T-helper 2 cell (primary cell): ENCODE data around the gene NABP2.
A peak's percentile ranks its signal among the peaks of the same experiment; 100 is the strongest.
"Not testable (repeated sequence)": the region's sequence is repeated elsewhere in the genome, so short reads cannot be mapped to it uniquely, and the experiment has no call there.

Experiments used
- DNase-seq, 5 experiments: peaks; one replicate each; pipeline versions ENCODE4 v3.0.0 to v3.0.0-alpha.2; 2012 to 2022
- total RNA-seq, 2 donors: gene quantifications; one replicate each; lab custom pipeline; 2026; lab: John Stamatoyannopoulos, UW

The NABP2 gene
- total RNA-seq: 10.0 to 12.8 reads per million in 2 donors

DNA sequence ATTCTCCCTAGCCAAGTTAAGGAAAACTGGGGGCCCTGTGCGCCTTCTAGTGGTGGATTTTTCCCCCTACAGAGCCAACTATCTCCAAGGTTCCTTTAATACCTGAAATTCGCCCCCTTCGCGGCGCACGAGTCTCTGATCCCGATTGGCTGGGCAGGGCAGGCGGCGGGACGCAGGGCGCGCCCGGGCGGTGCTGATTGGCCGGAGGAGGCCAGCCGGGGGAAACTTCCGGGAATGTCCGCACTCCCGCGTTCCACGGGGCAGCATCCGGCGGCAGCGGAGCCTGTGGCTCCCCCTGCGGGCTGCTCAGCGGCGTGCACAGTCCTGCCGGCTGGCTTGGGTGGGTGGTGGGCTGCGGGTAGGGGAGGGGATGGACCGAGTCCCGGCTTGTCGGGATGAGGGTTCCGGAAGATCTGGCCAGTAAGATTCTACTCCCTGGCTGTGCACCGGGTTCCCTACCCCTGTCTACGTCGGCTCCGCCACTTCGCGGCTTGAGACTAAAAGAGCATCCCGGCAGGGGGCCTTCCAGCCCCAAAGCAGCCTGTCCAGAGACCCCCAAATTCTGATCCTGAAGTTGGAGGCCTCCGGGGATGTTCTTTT, at the start of gene NABP2:
Gene NABP2, plus strand, starts transcription at position 241 of the 600 bp plus-strand sequence. CDS start 515 bp downstream, outside the sequence.
- DNase-seq: peak; percentile 86 to 96 (median 93)

DNA sequence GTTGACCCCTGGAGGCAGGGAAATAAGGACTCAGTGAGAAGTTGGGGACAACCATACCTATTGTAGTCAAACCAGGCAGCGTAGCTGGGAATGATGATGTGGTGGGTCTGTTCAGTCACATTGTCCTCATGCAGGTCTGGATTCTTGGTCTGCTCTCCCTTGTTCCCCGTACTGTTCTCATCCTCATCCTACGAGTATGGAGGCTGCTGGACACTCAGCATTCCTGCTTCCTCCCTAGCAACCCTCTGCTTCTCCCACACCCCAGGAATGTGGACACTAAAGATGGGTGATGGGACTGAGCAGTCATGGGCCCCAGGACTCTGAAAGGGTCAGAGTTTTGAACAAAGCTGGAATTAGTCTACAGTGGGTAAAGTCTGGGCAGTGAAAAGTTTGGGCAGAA, 45.8 kb upstream of the NABP2 start:
- no peak for DNase-seq

DNA sequence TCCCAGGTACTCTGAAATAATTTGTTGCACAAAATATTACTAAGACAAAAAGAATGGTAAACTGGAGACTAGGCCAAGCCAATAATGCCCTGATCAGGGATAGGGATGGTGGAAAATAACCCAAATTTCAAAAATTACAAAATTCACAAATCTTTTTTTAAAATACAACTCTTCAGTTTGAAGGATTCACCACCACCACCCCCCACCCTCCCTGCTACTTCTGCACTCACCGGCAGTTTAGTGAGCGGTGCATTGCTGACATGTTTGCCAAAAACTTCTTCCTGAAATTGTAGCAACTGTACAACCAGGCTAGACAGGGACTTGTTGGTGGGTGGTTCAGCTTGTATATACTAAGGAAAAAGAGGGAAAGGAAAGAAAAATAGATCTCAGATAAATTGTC, 37.2 kb upstream of the NABP2 start:
- DNase-seq: no peak

DNA sequence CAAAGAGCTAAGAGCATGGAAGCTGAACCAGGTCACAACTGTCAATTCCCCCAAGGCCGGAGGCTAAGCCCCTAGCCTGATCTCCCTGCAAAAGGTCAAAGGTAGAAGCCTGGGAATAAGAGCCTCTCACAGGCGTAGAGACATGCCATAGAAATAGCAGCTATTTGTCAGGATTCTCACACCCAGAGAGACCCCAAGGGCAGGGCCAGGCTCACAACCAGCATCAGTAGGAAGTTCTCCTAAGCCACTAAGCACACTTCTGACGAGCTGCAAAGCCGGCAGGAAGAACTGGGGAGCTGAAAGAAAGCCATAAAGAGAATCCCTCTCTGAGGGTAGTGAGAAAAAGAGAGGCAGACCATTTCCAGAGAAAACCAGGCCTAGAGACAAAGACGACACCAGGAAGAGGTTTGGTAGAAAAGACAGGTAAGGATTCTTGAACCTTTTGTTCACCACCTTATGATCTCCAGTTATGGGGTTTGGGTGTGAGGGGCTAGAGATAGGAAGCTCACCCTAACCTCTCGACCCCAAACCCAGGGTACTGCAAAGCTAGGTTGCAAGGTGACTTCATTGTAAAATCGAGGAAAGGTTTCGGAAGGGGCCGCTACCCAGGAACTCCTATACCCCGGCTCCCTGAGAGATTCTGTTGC, 35.9 kb upstream of the NABP2 start:
- no peak for DNase-seq

DNA sequence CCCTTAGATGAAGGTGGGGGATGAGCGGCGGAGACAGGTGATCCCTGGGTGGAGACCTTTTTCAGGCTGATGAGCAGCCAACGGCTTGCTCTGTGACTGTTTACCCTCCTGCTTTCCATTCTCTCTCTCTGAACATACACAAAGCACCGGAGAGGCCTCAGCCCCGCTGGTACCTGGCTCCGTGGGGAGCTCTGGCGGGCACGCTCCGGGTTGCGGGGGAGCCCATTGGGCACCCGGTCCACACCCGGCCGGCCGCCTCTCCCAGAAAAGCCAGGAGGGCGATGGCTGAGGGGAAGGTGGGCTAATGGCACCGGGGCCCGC, 35.4 kb upstream of the NABP2 start:
- DNase-seq: peak in 2 of 5 experiments; percentile 14 to 18

DNA sequence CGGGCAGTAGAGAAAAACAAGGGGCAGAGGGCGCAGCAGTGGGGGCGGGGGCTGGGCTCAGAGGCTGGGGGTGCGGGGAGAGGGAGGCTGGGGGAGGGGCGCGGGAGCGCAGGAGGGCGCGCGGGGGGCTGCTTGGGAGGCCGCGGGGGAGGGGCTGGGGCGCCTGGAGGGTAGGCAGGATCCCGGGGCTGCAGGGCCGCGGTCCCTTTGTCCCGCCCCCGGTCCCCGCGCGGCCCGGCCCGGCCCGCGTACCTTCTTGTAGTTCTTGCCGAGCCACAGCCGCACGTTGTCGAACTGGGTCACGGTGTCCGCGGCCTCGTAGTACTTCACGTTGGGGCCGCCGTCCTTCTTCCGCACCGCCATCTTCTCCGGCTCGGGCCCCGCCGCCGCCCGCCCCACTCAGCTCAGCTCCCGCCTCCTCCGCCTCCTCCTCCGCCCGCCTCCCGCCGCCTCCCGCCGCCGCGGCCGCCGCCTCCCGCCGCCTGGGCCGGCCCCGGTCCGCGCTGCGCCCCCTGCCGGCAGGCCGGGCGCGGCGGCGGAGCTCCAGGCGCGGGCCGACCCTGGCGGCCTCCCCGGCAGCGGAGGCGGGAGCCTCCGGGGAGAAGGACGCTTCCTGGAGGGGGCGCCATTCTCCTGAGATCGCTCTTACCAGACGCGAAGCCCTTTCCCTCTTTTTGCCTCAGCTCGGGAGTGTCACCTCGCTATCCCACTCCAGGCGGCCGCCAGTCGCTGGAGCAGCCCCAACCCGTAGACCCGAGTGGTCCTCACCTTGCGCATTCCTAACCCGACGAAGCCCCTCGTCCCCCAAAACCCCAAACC, 34.8 kb upstream of the NABP2 start, which contains the start of gene SMARCC2:
Gene SMARCC2, minus strand, starts transcription at position 385 of the 819 bp plus-strand sequence. Its CDS starts 22 bp downstream, at position 363.
- peak; percentile 76 to 88 (median 82) for DNase-seq

DNA sequence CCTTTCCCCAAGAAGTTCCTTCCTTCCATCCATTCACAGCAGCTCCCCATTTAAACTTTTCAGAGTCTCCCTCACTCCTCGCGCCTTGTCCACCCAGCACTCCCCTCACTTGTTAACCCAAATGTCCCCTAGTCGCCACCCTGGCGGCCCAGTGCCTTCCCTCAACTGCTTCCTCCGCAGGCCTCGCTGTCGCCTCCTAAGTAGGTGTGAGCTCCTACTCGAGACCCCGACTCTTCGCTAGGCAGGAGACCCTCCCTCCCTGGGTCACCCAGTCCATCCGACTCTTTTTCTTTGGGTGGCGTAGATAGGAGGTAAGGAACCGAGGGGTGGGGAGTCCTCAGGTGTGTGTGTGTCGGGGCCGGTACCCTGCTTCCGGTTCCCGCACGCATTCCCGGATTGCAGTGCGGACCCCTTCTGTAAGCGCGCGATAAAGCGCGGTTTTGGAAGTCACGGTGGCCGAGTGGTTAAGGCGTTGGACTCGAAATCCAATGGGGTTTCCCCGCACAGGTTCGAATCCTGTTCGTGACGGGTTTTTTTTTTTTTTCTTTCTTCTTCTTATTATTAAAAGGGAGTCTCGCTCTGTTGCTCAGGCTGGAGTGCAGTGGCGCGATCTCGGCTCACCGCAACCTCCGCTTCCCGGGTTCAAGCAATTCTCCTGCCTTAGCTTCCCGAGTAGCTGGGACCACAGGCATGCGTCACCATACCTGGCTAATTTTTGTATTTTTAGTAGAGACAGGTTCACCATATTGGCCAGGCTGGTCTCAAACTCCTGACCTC, 34.0 kb upstream of the NABP2 start:
- peak; percentile 33 to 82 (median 70) for DNase-seq

DNA sequence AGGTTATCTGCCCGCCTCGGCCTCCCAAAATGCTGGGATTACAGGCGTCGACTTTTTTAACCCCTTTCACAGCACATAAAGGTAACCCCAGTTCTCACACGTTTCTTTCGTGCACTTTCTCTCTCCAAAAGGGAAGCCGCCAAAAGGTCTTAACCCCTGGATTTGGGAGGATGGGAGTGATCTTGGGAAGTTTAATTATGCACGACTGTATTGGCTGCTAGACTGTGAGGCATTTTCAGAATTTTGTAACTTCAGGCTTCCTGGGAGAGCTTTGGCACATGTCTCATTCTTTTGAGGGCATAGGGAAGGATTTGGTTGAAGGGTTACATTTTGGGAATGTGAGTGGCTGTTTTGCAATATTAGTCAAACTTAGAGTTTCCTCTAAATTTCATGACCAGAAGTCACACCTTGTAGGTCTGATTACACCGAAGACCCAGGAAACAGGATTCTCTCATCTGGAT, 33.4 kb upstream of the NABP2 start:
- DNase-seq: no peak

DNA sequence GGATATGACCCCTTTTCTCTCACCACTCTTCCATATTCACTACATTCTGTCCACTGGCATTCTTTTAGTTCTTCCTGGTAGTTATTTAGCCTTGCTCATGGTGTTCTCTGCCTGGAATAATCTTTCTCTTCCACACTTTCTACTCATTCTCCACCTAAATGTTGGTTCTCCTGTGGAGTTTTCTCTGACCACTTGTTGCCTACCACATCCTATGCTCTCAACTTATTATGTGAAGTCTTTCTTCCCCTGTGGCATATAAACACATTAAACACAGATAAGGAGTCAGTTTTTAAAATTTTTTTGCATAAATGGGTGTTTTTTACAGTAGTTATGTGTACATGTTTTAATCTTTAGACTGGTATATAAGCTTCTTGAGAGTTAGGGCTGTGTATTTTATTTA, 31.6 kb upstream of the NABP2 start:
- DNase-seq: no peak

DNA sequence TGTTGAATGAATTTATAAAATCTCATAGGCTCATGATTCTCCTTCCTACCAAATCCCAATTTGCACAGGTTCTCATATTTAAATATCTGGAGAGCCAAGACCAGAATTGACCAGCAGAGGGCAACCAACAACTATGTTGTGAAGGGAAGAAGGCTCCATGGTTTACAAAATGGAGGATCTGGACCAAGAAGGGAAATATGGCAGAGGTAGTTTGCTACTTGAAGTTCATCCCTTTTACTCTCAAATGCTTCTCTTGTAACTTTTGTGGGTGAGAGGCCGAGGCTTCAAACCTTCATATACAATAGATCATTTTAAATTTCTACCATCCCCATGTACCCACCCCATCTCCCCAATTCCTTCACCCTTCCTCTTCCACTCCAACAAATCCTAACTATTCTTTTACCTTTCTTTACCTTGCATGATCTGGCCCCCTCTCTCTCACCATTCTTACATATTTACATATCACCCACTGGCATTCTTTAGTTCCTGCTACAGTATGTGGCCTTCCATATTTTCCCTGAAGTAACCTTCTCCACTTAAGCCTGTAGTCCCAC, 31.0 kb upstream of the NABP2 start:
- DNase-seq: peak in 4 of 5 experiments; percentile 46 to 82 (median 58)

DNA sequence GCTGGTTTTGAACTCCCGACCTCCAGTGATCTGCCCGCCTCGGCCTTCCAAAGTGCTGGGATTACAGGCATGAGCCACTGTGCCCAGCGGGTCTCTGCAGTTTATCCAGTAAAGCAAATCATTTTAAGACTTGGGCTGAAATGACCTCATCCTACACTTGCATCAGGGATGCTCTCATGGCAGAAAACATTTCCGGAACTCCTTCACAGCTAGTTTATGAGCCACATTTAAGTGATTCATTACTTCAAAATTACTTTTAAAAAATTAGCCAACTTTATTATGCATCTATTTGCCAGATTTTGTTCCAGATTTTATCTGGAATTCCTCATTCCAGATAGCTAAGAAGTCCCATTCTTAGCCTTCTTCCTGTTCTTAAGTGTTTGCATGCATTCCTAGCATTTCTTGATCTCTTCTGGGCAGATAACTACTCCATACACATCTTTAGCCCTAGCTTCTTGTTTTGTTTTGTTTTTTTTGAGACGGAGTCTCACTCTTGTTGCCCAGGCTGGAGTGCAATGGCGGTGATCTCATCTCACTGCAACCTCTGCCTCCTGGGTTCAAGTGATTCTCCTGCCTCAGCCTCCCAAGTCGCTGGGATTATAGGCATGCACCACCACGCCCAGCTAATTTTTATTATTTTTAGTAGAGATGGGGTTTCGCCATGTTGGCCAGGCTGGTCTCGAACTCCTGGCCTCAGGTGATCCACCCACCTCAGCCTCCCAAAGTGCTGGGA, 27.2 kb upstream of the NABP2 start:
- DNase-seq: not testable (repeated sequence)

DNA sequence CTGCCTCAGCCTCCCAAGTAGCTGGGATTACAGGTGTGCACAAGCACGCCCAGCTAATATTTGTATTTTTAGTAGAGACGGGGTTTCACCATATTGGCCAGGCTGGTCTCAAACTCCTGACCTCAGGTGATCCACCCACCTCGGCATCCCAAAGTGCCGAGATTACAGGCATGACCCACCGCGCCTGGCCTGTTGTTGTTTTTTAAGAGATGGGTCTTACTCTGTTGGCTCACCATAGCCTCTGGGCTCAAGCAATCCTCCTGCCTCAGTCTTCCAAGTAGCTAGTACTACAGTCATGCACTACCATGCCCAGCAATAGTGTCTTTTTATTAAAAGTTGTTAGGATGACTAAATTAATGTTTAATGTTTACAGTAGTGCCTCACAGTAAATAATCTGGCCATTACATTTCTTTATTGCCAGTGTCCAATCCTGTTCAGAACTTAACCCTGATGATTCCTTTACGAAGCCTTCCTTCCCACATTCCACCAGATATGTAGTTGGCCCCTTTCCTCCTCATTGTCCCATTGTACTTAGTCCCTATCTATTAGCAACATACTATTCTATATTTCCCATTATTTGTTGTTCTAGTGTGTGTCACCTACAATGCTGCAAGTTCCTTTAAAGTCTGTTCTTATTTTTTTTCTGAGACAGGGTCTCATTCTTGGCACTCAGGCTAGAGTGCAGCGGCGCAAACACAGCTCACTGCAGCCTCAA, 26.1 kb upstream of the NABP2 start:
- no peak for DNase-seq

DNA sequence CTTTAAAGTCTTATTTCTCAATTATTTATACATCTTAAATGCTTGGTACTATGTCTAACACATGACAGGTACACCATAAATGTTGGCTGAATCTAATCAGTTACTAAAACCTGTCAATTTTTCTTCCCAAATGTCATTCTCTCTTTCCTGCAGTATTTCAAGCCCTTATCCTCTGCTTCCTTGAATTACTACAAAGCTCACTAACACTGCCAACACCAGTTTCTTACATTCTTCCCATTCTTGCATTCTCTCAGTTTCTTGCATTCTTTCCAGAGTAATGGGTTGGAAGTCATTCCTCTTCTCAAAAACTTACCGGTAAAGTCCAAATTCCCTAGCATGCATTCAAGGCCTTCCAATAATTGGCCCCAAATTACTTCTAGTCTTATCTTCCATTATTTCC, 25.3 kb upstream of the NABP2 start:
- no peak for DNase-seq

DNA sequence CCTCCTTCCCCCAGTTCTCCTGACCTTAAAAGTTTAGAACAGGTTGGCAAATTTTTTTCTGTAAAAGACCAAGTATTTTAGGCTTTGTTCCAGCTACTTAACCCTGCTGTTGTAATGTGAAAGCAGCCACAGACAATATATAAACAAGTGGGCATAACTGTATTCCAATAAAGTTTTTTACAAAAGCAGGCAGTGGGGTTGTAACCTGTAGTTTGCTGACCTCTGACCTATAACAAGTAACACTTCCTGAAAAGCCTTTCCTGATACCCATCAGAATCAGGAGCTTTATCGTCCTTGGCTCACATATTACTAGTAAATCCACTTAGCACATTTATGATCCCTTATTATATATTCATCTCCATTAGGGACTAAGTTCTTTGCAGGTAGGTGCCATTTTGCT, 21.8 kb upstream of the NABP2 start:
- no peak for DNase-seq

DNA sequence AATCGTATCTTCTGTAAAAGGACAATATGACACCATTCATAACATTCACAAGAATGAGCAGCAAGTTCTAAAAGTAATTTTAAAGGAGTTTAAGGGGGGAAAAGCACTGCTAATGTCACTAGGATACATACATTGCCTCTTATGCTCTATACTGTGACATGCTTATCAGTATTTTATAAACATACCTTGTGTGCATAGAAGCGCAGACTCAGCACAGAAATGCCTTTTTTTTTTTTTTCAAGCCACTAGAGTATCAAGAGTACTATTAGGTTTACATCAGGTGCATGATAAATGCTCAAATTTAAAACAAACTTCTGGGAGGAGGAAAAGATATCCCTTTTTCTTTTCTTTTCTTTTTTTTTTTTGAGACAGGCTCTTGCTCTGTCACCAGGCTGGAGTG, 21.3 kb upstream of the NABP2 start:
- DNase-seq: no peak

DNA sequence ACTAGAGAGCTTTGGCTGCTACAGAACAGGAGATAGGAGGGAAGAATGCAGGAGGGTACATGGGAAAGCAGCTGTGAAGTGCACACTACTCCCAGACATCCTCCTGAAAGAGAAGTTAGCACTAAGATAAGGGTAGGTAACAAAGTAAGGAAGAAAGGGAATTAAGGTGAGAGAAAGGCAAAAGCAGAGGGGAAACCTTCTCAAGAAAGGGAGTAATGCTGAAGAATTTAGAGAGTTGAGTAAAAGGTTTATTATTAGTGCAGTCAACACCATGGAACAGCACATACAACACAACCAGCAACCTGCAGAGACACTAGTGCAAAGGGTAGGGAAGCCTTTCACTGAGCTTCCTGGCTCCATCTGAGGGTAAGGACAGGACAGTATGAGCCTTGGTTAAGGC, 19.9 kb upstream of the NABP2 start:
- no peak for DNase-seq

DNA sequence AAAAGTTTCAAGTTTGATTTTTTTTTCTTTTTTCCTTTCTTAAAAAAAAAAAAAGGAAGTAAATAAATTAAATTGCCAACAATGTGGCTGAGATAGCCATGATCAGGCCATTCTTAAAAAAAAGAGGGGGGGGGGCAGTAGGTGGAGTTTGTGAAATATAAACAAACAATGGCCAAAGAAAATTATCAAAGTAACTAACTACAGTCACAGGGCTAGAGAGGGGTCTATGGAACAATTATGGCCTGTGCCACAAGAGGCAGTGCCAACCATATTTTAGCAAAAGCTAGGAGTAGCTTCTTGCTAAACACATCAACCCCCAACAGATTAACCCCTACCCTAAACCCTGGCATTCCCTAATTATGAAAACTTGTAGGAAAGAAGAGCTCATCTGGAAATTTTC, 18.7 kb upstream of the NABP2 start:
- DNase-seq: no peak

DNA sequence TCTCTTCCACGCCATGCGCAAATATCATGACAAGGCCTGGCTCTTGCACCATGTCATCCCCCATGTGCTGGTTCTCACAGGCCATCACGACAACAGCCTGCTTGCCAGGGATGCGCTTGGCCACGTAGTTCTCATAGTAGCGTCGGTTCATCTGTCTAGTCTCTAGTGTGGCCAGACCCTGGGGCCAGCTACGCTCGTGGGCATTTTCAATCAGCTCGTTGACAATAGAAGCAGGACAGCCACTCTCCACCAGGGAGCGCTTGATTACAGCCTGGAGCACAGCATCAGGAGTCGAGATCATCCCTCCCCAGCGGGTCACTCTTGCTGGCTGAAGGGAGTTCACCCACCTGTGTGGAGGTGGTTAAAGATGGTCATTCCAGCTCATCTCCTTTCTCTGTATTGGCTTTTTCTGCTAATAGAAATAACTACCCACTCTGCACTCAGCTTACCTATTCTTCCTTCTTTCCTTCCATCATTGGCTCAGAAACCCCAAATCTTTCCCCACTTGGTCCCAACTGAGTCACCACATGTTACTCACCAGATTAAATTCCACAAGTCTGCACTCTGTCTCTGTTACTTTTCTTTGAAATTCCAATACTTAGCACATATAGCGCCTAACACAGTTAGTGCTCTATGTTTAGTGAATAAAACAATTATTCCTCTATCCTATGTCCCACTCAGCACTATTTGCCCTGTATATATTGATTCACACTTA, 17.5 kb upstream of the NABP2 start:
- peak in 1 of 5 experiments; percentile 15 for DNase-seq

DNA sequence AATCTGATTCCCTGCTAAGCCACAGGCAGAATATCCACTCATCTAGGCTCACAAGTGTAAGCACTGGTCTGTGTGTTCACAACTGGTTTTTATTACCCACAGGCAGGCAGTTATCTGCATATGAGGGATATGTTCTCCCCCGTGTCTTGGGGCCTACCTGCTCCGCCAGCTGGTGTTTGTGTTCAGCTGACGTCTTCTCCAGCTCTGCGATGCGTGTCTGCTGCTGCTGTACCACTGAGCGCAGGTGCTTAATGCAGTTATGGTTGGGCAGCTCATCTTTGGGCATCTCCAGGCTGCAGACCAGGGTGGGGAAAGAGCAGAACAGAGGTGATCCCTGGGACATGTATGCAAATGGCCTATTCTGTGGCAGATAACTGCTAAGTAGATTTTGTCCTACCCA, 16.1 kb upstream of the NABP2 start:
- no peak for DNase-seq

DNA sequence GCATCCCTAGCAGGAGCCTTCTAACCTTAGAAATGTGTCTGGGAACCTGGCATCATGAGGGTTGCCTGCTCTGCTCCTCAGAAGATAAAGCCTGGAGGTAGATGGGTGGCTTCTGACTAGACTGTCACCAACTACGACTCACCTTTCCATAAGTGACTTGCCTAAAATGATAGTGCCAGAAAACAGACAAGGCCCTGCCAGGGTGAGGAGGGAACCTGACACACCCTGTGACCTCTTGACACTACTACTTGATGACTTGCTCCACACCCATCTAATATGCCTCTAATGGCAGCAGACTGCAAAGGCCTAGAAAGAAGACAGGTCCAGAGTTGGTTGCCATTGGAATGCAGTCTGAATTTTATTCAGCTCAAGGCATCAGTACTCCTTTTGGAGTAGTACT, 11.8 kb upstream of the NABP2 start:
- no peak for DNase-seq
